ENCODE results near the gene LRPAP1.
A peak's percentile ranks its signal among the peaks of the same experiment; 100 is the strongest.

LRPAP1 gene

DNA sequence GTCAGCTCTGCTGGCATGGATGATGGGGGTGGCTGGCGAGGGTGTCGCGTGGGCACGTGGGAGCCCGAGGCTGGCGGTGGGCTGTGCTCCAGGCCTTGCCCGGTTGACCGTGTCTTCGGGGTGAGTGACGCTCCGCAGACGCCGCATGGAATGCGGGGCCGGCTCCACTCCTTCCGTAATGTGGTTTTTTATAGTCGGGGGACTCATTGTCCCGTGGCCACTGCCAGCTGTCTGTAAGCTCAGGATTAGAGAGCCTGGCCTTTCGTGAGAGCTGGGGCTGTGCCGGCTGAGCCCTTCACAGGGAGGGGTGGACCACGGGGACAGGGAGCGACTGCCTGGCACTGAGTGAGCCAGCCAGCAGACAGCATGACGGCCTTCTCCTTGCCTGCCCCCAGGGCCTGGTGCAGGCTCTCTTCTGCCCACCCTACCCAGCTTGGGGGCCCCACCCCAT lies 48.7 kb downstream of the LRPAP1 start:
- no peak for DNase-seq

GRCh38 chr4:3482707-3483106 lies 49.5 kb downstream of the LRPAP1 start:
- no peak for DNase-seq

DNA sequence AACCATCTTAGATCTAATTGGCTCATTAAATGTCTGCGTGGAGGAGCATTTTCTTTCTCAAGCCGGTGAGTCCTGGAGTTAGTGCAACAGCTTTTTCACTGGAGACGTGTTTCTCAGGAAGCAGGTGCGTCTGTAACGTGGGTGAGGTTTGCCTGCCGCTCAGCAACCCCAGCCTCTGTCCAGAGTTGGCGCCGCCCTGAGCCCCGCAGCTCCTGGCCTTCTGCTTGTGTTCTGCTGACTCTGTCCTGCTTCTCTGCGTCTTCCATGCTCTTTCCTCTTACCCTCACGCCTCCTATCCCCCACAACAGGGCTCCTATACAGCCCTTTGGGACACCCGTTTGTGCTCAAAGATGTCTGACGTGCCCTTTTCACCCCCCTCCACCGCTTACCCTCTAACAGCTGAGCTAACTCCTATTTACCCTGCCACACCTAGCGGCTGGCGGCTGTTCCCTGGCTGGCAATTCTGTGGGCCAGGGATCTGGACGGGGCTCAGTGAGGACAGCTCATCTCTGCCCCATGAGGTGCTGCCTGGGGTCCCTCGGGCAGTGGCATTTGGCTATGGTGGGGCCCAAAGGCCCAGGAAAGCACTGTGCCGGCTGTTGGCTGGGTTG lies 50.3 kb downstream of the LRPAP1 start:
- DNase-seq: no peak

DNA sequence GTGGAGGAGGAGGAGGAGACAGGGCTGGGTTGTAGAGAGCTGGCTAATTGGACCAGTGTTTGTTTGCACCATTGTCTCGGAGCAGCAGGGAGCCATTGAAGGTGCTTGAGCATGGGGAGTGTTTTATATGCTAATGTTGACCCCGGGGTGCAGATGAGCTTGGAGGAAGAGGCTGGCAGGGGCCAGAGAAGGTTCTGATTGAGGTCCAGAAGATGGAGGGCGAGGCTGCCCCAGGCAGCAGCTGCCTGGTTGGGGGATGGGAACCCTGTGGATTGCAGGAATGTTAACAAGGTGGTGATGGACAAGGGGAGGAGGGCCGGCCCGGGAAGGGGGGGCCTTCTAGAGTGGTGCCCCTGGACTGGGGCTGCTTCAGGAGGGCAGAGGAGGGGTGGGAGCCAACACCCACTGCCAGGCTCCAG lies 51.1 kb downstream of the LRPAP1 start:
- DNase-seq: no peak

DNA sequence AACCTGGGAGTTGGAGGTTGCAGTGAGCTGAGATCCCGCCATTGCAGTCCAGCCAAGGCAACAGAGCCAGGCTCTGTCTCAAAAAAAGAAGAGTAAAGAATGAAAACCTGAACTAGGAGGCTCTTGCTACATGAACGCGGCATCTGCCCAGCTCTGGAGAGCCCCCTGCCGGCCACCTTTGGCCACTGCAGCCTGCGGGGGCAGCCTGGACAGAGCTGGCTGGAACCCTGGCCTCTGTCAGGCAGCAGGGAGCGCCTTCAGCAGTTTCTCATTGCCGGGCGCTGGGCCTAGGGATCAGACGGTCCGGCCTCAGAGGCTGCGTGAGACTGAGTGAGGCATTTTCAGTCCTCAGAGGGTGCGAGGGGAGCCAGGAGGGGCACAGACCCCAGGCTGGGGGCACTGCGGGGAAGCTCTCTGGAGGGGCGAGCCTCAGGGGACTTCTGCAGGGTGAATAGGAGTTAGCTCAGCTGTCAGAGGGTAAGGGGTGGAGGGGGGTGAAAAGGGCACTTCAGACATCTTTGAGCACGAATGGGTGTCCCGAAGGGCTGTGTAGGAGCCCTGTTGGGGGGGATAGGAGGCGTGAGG lies 51.6 kb downstream of the LRPAP1 start:
- DNase-seq: peak; percentile 27

DNA sequence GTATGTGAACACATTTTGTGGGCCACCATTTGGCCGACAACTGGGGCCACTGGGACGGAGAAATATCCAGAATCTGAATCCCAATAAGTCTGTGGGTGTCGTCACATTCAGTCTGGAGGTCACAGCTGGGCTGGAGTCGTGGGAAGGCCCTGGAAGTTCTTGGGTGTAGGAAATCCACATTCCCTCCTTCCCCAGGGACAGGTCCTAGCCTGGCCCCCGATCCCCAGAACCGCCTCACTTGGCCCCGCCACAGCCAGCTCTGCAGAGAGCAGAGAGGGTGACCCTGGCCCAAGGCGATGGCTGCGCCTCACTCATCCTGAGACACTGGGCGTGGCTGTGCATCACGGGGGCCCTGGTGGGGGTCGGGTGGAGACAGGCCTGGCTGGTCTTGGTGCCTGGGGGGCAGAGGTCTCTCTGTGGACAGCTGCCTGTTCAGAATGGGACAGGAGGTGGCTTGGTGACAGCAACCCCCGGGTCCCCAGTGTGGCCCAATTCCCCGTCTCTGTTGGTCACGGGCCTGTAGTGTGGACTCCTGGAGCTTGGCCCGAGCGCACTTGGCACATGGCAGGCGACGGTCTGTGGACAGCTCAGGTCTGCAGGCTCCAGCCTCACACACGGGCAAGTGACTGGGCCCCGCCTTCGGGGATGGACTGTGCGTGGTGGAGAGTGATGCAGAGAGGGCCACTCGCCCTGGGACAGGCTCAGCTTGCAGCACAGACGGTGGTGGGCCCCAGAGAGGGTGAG lies 52.7 kb downstream of the LRPAP1 start:
- DNase-seq: no peak

DNA sequence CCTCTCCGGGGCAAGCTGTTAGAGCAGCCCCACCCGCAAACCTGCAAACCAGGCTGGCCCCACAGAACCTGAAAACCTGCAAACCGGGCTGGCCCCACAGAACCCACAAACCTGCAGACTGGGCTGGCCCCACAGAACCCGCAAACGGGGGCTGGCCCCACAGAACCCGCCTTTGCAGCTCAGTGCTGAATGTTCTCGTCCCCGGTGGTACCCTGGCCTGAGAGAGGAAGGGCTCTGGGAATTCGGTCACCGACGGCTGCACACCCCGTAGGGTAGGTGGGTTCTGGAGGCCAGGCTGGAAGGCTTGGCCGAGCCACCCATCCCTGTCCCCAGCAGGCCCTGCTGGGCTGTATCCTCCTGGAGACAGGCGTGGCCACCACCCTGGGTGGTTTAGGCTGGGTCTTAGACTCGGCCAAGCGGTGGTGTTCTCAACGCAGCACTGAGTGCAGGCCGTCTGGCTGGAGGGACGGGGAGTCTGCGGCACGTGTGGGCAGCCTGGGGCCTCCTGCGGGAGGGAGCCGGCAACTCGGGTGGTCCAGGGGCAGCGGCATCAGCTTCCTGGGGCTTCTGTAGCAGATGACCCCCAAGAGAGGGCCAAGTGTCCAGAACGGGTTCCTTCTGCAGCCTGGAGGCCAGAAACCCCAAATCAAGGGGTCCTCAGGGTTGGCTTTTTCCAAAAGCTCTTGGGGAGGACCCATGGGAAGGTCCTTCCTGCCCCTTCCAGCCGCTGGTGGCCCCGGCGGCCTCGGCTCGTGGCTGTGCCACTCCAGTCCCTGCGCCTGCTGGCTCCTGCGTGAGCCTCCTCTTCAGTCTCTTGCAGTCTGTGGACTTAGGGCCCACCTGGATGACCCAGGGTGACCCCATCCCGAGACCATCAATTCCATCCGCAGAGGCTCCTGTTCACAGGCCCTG lies 53.5 kb downstream of the LRPAP1 start:
- DNase-seq: no peak

DNA sequence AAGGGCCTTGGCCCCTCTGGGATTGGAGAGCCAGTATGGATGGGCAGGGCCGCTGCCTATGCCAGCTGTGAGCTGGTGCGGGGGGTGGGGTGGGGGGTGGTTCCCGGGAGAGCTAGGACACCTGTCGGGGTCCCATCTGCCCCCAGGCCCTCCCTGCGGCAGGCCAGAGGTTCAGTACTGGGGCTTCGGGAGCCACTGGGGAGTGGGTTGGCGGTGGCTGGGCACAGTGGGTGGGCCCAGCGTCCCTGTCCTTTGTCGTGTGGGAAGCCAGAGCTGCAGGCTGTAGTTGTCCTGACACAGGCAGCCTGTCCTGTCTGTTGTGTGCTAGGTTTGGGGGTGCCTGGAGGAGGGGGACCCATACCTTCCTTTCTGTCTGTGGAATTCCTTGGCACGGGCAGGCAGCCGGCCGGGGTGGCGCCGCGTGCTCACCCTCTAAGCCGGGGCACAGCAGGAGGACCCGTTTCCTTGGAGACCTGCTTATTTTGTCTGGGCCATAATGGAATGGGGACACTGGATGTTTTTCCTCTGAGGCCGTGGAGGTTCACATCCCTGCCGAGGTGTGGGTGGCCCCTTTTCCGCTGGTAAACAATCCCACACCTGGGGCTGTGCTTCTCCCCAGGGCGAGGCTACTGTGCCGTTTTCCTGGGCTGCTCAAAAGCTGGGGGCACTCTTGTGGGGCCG lies 54.3 kb downstream of the LRPAP1 start:
- DNase-seq: no peak

DNA sequence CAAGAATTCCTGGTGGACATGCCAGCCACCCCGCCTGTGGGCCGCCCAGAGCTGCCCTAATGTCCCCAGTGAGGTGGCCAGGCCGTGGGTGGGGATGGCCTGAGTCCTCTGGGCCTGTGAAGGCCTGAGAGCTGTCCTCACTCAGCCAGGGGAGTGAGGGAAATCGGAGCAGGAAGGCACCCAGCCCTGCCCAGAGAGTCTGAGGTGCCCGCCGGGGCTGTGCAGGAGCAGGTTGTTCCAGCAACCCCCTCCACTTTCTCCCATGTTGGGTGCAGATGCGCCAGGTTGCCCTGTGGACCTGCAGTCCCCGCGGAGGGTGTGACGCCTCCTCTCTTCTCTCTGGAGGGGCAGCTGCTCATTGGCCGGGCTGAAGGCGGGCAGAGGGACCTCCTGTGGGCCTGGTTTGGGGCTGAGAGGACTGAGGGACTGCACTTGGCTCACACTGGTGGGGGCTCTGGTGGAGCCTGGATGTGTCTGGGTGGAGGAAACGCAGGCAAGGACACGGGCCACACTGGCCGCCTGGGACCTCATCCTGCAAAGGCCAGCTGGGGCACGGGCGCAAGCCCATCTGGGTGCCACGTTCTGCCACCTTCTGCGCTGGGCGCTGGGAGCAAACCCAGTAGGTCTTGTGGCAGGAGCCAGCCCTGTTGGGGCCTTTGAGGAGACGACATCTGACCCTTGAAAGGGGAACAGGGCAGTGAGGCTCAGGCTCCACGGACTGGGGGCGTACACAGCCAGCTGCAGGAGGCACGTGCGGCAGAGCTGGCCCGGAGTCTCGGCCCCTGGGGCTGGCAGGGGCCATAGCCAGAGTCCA lies 55.1 kb downstream of the LRPAP1 start:
- no peak for DNase-seq

- no peak for DNase-seq
Measured at GRCh38 chr4:3476341-3476747, 55.9 kb downstream of the LRPAP1 start.

- no peak for DNase-seq
Measured at GRCh38 chr4:3475713-3476260, 56.4 kb downstream of the LRPAP1 start.

DNA sequence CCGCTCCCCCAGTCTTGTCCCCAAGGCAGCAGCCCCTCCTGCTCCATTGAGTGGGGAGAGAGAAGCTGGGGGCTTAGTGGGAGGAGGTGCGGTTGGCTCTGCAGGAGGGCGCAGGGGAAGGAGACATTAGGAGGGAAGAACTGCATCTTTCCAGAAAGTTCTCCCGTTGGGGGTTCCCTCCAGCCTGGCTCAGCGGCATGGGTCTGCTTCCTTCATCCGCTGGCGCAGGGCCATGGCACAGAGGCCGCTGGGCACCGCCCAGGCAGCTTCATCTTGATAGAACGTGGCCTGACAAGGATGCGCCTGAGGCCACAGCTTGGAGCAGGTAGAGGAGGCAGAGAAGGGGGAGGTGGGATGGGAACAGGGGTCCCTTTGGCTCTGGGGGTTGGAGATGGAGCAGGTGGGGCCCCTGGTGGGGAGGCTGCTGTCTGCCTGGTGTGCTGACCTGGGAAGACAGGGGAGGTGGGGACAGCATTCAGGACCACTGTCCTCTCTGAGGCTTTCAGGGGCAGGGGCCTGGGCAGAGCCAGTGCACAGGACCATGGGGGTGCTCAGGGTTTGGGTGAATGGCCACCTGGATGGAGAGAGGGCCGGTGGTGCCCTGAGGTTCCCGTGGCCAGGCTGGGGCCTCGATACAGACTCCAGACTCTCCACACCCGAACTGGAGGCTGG lies 57.0 kb downstream of the LRPAP1 start:
- DNase-seq: no peak

DNA sequence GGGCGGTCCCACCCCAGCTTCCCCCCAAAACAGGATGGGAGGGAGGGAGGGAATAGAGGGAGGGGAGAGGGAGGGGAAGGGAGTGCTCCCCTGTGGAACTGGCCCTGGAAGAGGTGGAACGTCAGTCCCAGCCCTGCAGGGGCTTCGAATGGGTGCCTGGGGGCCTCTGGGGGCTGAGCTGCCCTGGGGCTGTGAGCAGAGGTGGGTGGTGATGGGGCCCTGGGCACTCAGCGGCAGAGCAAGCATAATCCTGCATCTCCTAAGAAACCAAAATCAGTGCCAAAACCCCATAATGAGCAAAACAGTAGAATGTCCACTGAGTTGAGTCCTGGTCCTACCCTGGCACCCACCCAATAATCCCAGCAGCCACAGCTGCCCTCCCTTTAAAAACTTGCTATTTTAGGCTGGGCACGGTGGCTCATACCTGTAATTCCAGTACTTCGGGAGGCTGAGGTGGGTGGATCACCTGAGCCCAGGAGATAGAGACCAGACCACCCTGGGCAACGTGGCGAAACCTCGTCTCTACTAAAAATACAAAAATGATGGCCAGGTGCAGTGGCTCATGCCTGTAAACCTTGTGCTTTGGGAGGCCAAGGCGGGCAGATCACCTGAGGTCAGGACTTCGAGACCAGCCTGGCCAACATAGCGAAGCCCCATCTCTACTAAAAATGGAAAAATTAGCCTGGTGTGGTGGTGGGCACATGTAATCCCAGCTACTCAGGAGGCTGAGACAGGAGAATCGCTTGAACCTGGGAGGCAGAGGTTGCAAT lies 58.0 kb downstream of the LRPAP1 start:
- DNase-seq: no peak

GRCh38 chr4:3473181-3473950 lies 58.9 kb downstream of the LRPAP1 start:
- no peak for DNase-seq

GRCh38 chr4:3472411-3473141 lies 59.6 kb downstream of the LRPAP1 start:
- DNase-seq: no peak

DNA sequence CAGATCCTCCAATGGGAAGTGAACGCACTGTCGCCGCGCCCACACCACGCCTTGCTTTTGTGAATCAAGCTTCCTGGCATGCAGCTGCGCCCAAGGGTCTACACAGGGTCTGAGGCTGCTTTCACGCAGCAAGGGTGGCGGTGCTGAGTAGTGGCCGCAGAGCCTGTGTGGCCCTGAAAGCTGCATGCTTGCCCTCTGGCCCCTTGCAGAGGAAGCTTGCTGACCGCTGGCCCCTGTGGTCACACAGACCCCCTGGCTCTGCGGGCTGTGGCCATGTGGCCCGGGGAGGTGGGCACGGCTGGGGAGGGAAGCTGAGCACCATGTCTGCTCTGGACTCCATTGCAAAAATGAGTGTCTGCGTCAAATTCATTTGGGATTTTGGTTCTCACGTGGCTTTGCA lies 60.3 kb downstream of the LRPAP1 start:
- no peak for DNase-seq

GRCh38 chr4:3471098-3471760 lies 61.0 kb downstream of the LRPAP1 start:
- no peak for DNase-seq
